K562 (cell line): Measurements from ENCODE around the gene KLHL18. TPM values are rescaled to one million over a fixed set of nuclear protein-coding genes. Genes with fewer than 3 reads are reported as not detected.
A peak's percentile ranks its signal among the peaks of the same experiment; 100 is the strongest.

ENCODE experiments used
- ATF7 ChIP-seq: fragments of 450-650 bp; IDR thresholded peaks from 2 replicates; pipeline ENCODE4 v1.7.1; 2014; ENCODE audit warnings: mild to moderate bottlenecking, moderate library complexity
- FOXK1 ChIP-seq: sonication (generic); formaldehyde crosslinking; IDR thresholded peaks from 2 replicates; pipeline ENCODE4 v1.8.0; 2022; ENCODE audit warnings: missing genetic modification reagents, mild to moderate bottlenecking, borderline replicate concordance
- FOXM1 ChIP-seq, 2 experiments: fragments of 450-650 bp in 1 of 2; sonication (generic) in 1 of 2; formaldehyde crosslinking in 1 of 2; IDR thresholded peaks; 2 replicates each; pipeline versions ENCODE4 v1.6.1 to v1.9.0; 2017 to 2022; ENCODE audit warnings: low read depth in 2 of 2, mild to moderate bottlenecking in 2 of 2, missing genetic modification reagents in 1 of 2, moderate library complexity in 1 of 2
- GATAD2A ChIP-seq: fragments of 450-650 bp; IDR thresholded peaks from 2 replicates; pipeline ENCODE4 v1.6.1; 2017
- RNF219 ChIP-seq: fragments of 250-450 bp; sonication (Bioruptor Pico); IDR thresholded peaks from 2 replicates; pipeline ENCODE4 v1.5.0; 2022; ENCODE audit warnings: mild to moderate bottlenecking
- STAG1 ChIP-seq: sonication (generic); formaldehyde crosslinking; IDR thresholded peaks from 2 replicates; pipeline ENCODE4 v1.5.0; 2020; ENCODE audit warnings: missing genetic modification reagents, borderline replicate concordance
- TCFL5 ChIP-seq: fragments of 250-450 bp; sonication (Bioruptor Pico); conservative IDR thresholded peaks from 2 replicates; pipeline ENCODE4 v1.6.1; 2021; ENCODE audit warnings: mild to moderate bottlenecking, moderate library complexity, matching md5 sums
- TSHZ1 ChIP-seq: fragments of 250-450 bp; sonication (Bioruptor Pico); IDR thresholded peaks from 2 replicates; pipeline ENCODE4 v1.4.0; 2020; ENCODE audit warnings: mild to moderate bottlenecking, moderate library complexity
- ZC3H8 ChIP-seq: fragments of 450-650 bp; IDR thresholded peaks from 2 replicates; pipeline ENCODE4 v1.6.1; 2017
- ZNF507 ChIP-seq: conservative IDR thresholded peaks from 2 replicates; pipeline ENCODE4 v1.6.1; 2017; ENCODE audit warnings: missing genetic modification characterization, missing compliant biosample characterization
- ZNF57 ChIP-seq: fragments of 450-650 bp; formaldehyde crosslinking; IDR thresholded peaks from 2 replicates; pipeline ENCODE4 v1.4.0; 2020; ENCODE audit warnings: mild to moderate bottlenecking, moderate library complexity
- ZNF717 ChIP-seq: fragments of 250-450 bp; sonication (Bioruptor Pico); IDR thresholded peaks from 2 replicates; pipeline ENCODE4 v1.5.0; 2021
- ZNF740 ChIP-seq, 3 experiments: fragments of 200-800 bp in 1 of 3; sonication (Bioruptor generic) in 1 of 3; sonication (generic) in 1 of 3; formaldehyde crosslinking in 1 of 3; IDR thresholded peaks; 2 replicates each; pipeline versions ENCODE4 v1.6.1 to v1.8.0; 2016 to 2022; ENCODE audit warnings: mild to moderate bottlenecking in 2 of 3, missing compliant biosample characterization in 2 of 3, missing genetic modification characterization in 2 of 3, missing genetic modification reagents in 1 of 3
- polyA plus RNA-seq, 8 experiments: library from polyadenylated mRNA; depleted of rRNA in 4 of 8; stranded (reverse) in 5 of 8; unstranded in 3 of 8; fragments of >200 nt; fragmentation: Nextera tagmentation in 2 of 8; fragmentation: Illumina TruSeq in 1 of 8; extraction: Ambion mirVana in 2 of 8; extraction: Trizol in 1 of 8; gene quantifications; 2 replicates each; pipeline versions ENCODE4 v1.2.1 to v1.2.3, GENCODE V29; 2011 to 2014; ENCODE audit warnings: inconsistent platforms in 1 of 8, missing spikeins in 1 of 8
- total RNA-seq, 7 experiments: library from RNA; depleted of rRNA in 6 of 7; stranded (reverse); fragments of >200 nt in 6 of 7; fragmentation: Illumina TruSeq in 2 of 7; extraction: Trizol in 2 of 7; gene quantifications; 2 replicates each; pipeline versions ENCODE4 v1.2.1 to v1.2.3, GENCODE V29; 2011 to 2021; ENCODE audit warnings: low replicate concordance in 1 of 7
- TF ChIP-seq, protein P1 (sequence below): IDR thresholded peaks from 2 replicates; pipeline ENCODE4 v1.6.1; 2016; ENCODE audit warnings: missing genetic modification characterization, missing compliant biosample characterization
- TF ChIP-seq, protein P2 (sequence below): fragments of 150-350 bp; IDR thresholded peaks from 2 replicates; pipeline ENCODE4 v1.6.1; 2014; ENCODE audit warnings: low read depth, mild to moderate bottlenecking, low read length, borderline replicate concordance

Gene KLHL18
- total and polyA plus RNA-seq, 9 of the 15 experiments (the other 6 are each of a cell fraction or from before 2014, with no cell fraction given), result 26.7 to 97.5 (median 48.7) TPM

GRCh38 chr3:47282424-47283192, at the start of gene KLHL18, which contains the start of gene KIF9 (continued):
- TF ChIP-seq FOXM1 (IDR thresholded peaks at IDR 0.05; ENCODE audit: low read depth) (no peak), FOXM1 (CRISPR knock-in tag; IDR thresholded peaks at IDR 0.05; ENCODE audit: low read depth) (no peak), RNF219 (CRISPR knock-in tag) (no peak), ZNF740 (CRISPR knock-in tag; IDR thresholded peaks at IDR 0.05) (no peak), ZNF740 (tag; IDR thresholded peaks at IDR 0.05) (no peak), TCFL5 (no peak), ATF7 (peak; percentile 98), ZNF507 (tag) (no peak), ZNF57 (CRISPR knock-in tag) (no peak), GATAD2A (no peak), ZC3H8 (no peak; the same call in 1 of the 2 replicates), ZNF717 (CRISPR knock-in tag) (no peak), TSHZ1 (no peak), FOXK1 (CRISPR knock-in tag) (no peak), STAG1 (no peak)
- TF ChIP-seq, protein P1, sequence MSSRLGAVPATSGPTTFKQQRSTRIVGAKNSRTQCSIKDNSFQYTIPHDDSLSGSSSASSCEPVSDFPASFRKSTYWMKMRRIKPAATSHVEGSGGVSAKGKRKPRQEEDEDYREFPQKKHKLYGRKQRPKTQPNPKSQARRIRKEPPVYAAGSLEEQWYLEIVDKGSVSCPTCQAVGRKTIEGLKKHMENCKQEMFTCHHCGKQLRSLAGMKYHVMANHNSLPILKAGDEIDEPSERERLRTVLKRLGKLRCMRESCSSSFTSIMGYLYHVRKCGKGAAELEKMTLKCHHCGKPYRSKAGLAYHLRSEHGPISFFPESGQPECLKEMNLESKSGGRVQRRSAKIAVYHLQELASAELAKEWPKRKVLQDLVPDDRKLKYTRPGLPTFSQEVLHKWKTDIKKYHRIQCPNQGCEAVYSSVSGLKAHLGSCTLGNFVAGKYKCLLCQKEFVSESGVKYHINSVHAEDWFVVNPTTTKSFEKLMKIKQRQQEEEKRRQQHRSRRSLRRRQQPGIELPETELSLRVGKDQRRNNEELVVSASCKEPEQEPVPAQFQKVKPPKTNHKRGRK (tag), result no peak
- TF ChIP-seq, protein P2, sequence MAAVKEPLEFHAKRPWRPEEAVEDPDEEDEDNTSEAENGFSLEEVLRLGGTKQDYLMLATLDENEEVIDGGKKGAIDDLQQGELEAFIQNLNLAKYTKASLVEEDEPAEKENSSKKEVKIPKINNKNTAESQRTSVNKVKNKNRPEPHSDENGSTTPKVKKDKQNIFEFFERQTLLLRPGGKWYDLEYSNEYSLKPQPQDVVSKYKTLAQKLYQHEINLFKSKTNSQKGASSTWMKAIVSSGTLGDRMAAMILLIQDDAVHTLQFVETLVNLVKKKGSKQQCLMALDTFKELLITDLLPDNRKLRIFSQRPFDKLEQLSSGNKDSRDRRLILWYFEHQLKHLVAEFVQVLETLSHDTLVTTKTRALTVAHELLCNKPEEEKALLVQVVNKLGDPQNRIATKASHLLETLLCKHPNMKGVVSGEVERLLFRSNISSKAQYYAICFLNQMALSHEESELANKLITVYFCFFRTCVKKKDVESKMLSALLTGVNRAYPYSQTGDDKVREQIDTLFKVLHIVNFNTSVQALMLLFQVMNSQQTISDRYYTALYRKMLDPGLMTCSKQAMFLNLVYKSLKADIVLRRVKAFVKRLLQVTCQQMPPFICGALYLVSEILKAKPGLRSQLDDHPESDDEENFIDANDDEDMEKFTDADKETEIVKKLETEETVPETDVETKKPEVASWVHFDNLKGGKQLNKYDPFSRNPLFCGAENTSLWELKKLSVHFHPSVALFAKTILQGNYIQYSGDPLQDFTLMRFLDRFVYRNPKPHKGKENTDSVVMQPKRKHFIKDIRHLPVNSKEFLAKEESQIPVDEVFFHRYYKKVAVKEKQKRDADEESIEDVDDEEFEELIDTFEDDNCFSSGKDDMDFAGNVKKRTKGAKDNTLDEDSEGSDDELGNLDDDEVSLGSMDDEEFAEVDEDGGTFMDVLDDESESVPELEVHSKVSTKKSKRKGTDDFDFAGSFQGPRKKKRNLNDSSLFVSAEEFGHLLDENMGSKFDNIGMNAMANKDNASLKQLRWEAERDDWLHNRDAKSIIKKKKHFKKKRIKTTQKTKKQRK, result no peak
